Measurements from ENCODE around the gene LRRC3.

LRRC3 gene

DNA sequence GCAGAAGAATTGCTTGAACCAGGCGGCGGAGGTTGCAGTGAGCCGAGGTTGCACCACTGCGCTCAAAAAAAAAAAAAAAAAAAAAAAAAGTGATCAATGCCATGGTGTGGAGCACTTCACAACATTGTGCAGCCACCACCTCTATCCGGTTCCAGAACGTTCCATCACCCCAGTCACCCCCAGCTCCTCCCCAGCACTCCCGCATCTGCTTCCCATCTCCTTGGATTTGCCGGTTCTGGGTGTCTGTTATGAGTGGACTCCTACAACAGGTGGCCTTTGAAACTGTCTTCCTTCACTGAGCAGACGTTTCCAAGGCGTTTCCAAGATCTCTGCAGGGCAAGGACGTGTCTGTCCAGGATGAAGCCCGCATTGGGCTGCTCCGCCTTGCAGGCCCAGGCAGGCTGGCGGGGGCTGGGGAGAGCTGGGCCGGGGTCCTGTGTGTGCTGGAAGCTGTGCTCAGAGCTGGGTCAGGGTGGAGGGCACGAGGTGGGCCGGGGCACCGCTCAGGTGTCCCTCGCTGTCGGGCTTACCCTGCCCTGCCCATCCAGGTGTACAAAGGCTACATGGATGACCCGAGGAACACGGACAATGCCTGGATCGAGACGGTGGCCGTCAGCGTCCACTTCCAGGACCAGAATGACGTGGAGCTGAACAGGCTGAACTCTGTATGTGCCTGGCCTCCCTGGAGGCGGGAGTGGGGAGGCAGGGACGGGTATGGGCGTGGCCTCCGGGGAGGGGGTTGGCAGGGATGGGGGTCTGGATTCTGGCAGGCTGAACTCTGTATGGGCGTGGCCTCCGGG, 14.9 kb upstream of the LRRC3 start:
- no peak for FAIRE-seq

DNA sequence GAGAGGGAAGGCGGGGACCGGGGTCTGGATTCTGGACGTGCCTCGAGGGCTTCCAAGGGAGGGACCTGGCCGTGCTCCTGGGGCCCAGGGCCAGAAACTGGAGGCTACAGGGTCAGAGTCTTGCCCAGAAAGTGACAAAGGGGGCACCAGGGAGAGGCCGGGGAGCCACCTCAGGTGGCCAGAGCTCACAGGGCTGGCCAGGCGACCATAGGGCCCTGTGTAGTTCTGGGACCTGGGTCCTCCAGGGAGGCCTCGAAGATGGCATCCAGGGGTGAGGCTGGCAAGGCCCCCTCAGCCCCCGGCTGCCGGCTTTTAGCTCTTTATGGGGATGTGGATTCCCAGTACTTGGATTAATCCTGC, 14.3 kb upstream of the LRRC3 start:
- no peak for FAIRE-seq

DNA sequence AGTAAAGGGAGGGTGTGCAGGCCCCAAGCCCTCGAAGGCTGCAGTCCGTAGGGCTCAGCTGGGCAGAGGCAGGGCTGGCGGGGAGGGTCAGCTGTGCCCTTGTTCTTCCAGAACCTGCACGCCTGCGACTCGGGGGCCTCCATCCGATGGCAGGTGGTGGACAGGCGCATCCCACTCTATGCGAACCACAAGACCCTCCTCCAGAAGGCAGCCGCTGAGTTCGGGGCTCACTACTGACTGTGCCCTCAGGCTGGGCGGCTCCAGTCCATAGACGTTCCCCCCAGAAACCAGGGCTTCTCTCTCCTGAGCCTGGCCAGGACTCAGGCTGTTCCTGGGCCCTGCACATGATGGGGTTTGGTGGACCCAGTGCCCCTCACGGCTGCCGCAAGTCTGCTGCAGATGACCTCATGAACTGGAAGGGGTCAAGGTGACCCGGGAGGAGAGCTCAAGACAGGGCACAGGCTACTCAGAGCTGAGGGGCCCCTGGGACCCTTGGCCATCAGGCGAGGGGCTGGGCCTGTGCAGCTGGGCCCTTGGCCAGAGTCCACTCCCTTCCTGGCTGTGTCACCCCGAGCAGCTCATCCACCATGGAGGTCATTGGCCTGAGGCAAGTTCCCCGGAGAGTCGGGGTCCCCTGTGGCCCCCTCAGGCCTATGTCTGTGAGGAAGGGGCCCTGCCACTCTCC, 13.6 kb upstream of the LRRC3 start:
- no peak for FAIRE-seq

DNA sequence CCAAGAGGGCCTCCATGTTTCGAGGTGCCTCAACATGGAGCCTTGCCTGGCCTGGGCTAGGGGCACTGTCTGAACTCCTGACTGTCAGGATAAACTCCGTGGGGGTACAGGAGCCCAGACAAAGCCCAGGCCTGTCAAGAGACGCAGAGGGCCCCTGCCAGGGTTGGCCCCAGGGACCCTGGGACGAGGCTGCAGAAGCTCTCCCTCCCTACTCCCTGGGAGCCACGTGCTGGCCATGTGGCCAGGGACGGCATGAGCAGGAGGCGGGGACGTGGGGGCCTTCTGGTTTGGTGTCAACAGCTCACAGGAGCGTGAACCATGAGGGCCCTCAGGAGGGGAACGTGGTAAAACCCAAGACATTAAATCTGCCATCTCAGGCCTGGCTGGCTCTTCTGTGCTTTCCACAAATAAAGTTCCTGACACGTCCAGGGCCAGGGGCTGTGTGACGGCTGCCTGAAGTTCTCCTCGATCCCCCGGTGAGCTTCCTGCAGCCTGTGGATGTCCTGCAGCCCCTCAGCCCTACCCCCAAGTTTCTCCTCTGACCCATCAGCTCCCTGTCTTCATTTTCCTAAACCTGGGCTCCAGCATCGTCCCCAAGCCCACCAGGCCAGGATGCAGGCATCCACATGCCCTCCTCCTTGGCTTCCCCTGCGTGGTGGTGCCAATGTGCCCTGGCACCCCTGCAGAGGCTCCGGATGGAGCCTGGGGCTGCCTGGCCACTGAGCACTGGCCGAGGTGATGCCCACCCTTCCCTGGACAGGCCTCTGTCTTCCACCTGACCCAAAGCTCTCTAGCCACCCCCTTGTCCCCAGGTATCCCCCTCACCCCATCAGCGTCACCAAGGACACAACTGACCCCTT, 12.8 kb upstream of the LRRC3 start:
- no peak for FAIRE-seq

DNA sequence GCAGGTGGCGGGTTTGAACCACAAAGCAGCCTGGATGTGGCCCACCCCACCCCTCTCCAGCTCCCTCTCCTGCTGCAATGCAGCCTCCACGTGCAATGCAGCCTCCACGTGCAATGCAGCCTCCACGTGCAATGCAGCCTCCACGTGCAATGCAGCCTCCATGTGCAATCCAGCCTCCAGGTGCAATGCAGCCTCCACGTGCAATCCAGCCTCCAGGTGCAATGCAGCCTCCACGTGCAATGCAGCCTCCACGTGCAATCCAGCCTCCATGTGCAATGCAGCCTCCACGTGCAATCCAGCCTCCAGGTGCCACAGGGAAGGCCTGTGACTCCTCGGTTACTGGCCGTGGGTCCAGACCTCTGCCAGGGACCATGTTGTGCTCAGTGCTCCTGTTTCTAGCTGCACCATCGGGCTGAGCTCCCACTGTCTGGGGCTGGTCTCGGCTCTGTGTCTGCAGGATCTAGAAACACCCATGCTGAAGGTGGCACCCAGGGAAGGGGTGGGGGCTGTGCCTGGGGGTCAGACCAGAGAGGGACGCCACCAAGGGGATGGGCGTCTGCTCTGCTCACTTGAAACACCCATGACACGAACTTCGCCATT, 11.9 kb upstream of the LRRC3 start:
- no peak for FAIRE-seq

DNA sequence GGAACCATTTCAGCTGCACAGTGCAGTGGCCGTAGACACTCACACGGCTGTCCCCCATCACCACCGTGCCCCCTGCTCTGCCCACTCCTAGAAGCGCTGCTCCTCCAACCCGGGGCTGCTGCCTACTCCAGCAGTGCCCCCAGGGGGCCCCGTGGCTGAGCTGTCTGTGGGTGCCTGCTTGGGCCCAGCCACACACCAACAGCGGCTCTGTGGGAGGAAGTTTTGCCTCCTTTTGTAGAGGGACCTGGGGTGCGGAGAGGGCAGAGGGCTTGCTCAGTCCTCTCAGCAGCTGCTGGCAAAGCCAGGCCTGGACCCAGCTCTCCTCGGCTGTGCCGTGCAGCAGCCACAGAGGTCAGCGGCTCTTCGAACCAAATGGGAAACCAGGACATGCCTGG, 11.4 kb upstream of the LRRC3 start:
- no peak for FAIRE-seq

DNA sequence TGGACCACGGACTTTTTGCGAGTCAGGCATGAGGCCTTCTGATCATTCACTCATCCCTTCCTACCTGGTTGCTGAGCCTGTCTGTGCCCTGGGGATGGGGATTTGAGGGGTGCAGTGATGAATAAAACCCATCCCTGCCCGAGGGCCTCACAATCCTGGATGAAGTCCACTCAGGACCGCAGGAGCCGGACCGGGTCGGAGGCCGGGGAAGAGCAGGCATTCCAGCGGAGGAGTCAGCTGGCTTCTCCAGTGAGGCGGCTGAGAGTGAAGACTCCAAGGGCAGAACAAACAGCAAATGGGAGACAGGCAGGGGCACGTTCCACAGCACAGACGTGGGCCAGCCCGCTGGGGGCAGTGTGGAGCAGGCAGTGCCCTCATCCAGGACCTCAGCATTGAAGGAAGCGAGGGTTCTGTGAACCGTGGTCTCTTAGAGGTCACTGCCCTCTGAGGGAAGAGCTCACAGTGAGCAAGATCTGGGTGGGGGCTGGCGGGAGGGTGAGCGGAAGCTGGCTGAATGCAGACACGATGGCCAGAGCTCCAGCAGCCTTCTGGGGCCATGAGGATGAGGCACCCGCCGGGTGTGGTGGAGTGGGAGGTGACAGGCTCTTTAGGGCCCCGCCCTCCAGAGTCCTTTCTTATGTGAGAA, 10.9 kb upstream of the LRRC3 start:
- FAIRE-seq = no peak

DNA sequence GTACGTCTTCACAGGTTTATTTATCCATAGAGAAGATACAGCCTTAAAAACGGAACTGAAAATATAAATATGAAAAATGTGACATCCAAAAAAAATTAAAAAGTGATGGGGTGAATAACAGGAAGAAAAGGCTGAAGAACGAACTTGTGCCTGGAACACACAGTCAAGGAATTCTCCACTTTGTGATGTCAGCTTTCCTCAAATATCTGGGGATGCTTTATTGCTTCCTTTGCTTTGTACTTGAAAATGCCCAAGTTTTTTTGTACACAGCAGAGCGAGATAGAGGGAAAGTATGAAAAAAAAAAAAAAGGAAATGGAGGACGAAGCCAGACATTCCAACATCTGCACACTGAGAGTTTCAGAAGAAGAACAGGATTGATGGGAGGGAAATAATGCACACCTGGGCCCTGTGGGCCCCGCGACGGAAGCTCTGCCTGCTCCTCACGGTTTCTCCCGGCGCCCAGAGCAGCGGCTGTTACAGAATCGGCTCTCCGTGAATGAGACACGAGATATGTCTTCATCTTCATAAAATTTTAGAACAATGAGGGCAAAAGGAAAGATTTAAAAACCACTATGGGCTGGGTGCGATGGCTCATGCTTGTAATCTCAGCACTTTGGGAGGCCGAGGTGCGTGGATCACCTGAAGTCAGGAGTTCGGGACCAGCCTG, 10.0 kb upstream of the LRRC3 start:
- FAIRE-seq = no peak

DNA sequence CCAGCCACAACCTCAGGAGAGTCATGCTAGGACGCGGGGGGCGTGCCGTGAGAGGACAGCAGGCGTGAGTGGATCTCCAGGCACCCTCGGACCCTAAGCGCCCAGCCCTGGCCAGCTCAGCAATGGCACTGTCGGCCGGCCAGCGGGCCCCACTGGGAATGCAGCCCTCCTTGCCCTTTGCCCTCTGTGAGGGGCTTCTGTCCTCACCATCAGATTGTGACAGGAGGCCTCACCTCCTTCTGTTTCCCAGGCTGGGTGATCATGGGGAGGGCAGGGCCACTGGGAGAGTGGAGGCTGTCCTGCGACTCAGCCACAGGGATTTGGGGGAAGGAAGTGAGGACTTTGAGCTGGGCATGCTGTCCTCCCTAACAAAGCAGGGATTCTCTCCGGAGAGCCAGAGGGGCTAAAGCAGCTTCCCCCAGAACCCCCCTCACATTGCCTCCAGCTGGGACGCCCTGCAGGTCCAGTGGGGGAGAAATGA, 6.6 kb upstream of the LRRC3 start:
- FAIRE-seq = no peak

DNA sequence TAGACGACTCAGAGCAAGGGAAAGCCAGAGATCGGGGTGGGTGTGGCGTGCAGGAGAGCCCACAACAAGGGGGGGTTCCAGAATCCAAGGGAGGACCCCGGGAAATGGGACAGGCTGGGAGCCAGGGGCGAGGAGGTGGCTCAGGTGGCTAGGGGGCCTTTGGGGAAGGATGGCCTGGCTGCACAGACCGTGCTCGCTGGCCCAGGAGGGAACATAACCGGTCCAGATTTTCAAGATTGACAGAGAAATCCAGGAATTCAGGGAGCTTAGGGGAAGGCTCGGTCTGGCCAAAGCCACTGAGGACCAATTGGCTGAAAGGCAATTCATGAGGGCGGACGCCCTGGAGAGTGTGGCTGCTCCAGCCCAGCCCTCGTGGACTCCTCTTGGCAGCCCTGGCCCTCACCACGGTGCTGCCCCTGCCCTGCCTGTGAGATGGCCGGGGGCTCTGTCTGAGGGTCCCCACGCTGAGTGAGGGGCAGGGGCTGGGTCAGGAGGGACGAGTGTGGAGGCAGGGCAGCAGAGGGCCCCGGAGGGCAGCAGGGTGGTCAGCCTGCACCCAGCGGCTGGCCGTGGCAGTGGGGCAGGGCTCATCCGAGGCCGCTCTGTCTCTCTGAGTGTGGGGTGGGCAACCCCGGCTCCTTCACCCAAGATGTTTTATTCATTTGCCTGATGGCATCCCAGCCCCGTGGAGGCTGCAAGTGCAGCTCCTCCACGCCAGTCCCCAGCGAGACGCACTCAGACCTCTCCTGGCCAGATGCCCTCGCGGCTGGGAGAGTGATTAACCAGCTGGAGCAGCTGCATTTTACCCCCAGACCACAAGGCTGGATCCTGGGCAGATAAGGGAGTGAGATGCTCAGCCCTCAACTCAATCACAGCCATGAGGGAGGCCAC, 5.6 kb upstream of the LRRC3 start:
- no peak for FAIRE-seq

DNA sequence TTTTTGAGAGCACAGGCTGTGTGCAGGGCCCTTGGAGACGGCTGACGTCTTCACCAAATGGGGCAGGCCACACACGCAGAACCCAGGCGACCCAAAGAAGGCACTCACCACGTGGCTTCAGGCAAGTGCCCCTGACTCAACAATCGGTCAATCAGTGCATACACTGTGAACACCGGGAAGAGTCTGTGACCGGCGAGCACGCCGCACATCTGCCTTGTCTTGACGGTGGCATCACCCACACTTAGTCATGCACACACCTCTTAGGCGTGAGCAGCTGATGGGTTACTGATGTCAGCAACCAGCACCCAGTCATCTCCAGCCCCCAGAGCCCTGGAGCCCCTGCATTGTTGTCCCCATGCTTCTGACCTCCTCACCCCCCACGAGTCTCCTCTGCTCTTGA, 4.9 kb upstream of the LRRC3 start:
- FAIRE-seq = no peak

DNA sequence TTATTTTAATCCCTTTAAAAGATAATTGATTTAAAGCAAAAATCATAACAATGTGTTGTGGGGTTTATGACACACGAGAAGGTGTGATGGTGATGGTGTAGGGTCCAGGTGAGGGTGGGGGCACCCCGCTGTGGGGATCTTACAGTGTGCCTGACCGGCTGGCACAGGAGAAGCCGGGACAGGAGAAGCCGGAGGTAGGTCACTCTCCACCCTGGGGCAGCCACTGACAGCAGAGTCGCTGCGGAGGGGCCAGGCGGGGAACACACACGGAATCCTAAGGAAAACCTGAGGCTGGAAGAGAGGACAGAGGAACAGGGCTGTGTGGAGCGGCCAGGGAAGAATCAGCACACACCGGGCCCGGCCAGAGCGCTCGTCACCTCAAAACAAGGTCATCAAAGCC, 4.3 kb upstream of the LRRC3 start:
- FAIRE-seq = no peak

DNA sequence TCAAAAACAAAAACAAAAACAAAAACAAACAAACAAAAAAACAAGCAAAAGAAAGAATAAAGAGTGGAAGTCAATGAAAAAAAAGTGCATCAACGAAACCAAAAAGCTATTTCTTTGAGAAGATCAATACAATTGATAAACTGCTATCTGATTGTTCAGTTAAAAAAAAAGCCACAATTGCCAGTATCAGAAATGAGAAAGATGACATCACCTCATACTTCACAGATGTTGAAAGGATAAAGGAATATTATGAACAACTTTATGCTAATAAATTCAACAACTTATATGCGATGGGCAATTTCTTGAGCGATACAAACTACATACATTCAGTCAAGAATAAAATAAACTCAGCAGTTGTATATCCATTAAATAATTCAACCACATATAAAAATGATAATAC, 2.2 kb upstream of the LRRC3 start:
- no peak for FAIRE-seq

DNA sequence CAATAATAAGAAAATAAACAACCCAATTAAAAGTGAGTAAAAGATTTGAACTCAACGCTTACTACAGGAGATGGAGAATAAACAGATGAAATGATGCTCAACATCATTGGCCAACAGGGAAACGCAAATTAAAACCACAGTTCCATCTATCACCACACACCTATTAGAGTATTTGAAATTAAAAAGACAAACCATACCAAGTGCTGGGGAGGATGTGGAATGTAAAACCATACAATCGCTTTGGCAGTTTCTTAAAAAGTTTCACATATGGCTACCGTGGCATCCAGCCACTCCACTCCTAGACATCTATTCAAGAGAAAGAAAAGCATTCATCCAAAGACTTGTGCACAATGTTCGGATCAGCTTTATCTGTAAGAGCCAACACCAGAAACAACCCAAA, 1.3 kb upstream of the LRRC3 start:
- no peak for FAIRE-seq

DNA sequence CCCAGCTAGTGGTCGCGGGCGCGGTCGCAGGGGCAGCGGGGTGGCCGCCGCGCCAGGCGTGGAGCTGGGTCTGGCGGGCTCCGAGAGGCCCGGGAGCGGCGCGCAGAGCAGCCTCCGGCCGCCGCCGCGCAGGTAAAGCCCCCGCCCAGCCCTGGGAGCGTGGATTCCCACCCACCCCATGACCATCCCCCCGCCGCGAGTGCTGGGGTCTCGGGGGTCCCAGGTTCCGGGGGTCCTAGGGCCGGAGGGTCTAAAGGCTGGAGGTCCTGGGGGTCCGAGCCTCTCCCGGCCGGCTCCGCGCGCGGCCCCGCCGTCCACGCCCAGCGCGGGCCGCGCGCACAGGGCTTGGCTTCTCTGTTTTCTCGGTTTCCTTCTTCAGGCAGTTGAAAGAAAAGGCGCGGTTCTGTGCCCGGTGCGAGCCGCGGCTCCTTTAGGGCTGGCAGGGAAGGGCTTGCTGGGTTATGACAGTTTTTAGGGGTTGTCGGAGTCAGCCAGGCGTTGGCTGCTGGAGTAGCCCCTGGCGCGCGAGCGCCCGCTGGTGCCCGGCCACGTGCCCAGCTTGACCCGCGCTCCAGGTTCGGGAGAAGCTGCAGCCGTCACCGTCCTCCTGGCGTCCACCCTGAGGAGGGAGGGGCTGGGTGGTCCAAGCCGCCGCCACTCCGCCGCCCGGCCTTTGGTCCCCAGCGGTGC, 359 bp downstream of the LRRC3 start:
- FAIRE-seq = no peak

DNA sequence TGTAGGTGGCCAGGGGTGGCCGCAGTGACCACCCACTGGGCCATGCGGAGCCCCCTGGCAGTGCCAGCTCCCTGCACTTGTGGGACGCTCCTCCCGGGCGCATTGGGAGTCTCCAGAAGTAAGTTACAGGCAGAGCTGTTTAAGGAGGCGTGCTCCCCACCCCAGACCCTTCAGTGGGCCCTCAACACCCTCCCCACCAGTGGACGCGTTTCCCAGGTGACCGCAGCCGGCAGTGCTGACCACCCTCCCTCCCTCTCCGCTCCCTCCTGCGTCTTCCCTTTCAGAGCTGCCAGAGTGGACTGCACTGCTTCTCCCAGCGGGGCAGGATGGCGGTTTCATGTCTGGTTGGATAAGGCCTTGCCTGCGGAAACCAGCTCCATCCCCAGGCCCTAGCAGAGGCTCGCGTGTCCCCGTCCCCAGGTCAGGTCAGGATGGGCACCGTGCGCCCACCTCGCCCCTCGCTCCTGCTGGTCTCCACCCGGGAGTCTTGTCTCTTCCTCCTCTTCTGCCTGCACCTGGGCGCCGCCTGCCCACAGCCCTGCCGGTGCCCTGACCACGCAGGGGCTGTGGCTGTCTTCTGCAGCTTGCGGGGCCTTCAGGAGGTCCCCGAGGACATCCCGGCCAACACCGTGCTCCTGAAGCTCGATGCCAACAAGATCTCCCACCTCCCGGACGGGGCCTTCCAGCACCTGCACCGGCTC, 1.1 kb downstream of the LRRC3 start:
- no peak for FAIRE-seq

DNA sequence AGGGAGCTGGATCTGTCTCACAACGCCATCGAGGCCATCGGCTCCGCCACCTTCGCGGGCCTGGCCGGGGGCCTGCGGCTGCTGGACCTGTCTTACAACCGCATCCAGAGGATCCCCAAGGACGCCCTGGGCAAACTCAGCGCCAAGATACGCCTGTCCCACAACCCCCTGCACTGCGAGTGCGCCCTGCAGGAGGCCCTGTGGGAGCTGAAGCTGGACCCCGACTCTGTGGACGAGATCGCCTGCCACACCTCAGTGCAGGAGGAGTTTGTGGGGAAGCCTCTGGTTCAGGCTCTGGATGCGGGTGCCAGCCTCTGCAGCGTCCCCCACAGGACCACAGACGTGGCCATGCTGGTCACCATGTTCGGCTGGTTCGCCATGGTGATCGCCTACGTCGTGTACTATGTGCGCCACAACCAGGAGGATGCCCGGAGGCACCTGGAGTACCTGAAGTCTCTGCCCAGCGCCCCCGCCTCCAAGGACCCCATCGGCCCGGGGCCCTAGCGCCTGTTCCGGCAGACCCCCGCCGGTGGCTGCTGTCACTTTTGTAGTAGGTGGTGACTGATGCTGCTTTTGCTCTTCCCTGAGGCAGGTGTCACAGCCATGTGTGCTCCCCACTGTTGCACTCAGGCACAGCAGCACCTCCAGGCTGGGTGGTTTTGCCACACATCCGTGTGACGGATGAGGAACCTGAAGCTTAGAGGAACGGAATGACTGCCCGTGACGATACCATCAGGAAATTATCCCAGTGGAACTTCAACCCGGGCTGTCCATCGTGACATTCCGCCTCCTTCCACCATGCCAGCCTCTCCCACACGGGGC, 1.8 kb downstream of the LRRC3 start:
- no peak for FAIRE-seq

DNA sequence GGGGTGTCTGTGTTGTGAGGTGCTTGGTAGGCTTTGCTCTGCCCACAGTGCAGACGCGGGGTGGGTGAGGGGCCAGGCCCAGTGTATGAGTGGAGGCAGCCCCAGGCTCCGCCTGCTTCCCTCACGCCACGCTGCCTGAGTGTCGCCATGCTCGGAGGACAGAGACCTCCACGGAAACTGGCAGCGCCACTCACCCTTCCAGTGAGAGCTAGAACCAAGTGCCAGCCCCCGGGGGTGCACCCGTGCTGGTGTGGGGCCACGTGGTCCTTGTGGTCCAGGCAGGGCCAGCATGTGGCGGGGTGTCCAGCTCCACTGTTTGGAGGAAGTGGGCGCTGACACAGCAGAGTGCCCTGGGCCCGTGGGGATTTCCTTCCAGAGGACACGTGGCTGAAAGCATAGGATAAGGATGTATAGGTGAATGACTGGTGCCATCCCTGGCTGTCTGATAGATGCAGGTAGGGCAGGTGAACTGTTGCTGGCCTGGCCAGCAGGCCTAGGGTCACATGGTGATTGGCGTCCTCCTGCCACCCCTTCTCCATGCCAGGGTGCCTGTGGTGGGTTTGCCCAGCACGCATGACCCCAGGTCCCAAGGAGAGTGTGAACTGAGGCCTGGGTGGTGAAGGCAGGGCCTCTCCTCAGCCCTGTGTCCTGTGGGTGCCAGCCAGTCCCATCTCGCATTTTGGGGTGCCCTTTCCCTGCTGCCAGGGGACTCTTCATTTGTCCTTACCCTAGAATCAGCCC, 3.8 kb downstream of the LRRC3 start:
- no peak for FAIRE-seq
